Neural progenitor cell (in vitro differentiated cells): ENCODE measurements around the gene CHPF. TPM values are rescaled to one million over a fixed set of nuclear protein-coding genes. Genes with fewer than 3 reads are reported as not detected.

Experiments used
- DNase-seq: peaks from one replicate; pipeline ENCODE4 v3.0.0-alpha.2; 2016; ENCODE audit warnings: low spot score
- H2AFZ ChIP-seq: fragments of 200-600 bp; sonication (generic); replicated peaks from 2 replicates; pipeline ENCODE4 v1.6.1; 2016; ENCODE audit warnings: antibody characterized with exemption
- H3F3A ChIP-seq: fragments of 200-600 bp; sonication (generic); 2 replicates; pipeline ENCODE4 v1.6.1; 2016; ENCODE audit warnings: antibody characterized with exemption, low read depth
- H3K27ac ChIP-seq: fragments of 200-600 bp; sonication (generic); 2 replicates; pipeline ENCODE4 v1.5.1; 2016; ENCODE audit warnings: mild to moderate bottlenecking
- H3K27me3 ChIP-seq: fragments of 200-600 bp; sonication (generic); 2 replicates; pipeline ENCODE4 v1.6.1; 2016; ENCODE audit warnings: mild to moderate bottlenecking, moderate library complexity
- H3K36me3 ChIP-seq: fragments of 200-600 bp; sonication (generic); 2 replicates; pipeline ENCODE4 v1.5.1; 2016
- H3K4me1 ChIP-seq: fragments of 200-600 bp; sonication (generic); 2 replicates; pipeline ENCODE4 v1.6.1; 2016; ENCODE audit warnings: mixed run types
- H3K4me2 ChIP-seq: fragments of 200-600 bp; sonication (generic); 2 replicates; pipeline ENCODE4 v1.6.1; 2016
- H3K4me3 ChIP-seq: fragments of 200-600 bp; sonication (generic); 2 replicates; pipeline ENCODE4 v1.5.1; 2016
- H3K79me2 ChIP-seq: fragments of 200-600 bp; sonication (generic); 2 replicates; pipeline ENCODE4 v1.6.1; 2016; ENCODE audit warnings: low read depth
- H3K9ac ChIP-seq: fragments of 200-600 bp; sonication (generic); 2 replicates; pipeline ENCODE4 v1.6.1; 2016
- H3K9me3 ChIP-seq: fragments of 200-600 bp; sonication (generic); 2 replicates; pipeline ENCODE4 v1.5.1; 2016; ENCODE audit warnings: low read depth
- H4K20me1 ChIP-seq: fragments of 200-600 bp; sonication (generic); 2 replicates; pipeline ENCODE4 v1.6.1; 2016; ENCODE audit warnings: low read depth
- H3K27ac Mint-ChIP-seq: 3 replicates; pipeline ENCODE4 v1.8.0; 2021; ENCODE audit warnings: mixed read lengths
- H3K27me3 Mint-ChIP-seq: 2 replicates; pipeline ENCODE4 v1.8.0; 2022; ENCODE audit warnings: low read depth, mild to moderate bottlenecking, inconsistent platforms, moderate library complexity, mixed read lengths; ENCODE audit not compliant: insufficient read depth
- H3K36me3 Mint-ChIP-seq: 3 replicates; pipeline ENCODE4 v1.8.0; 2021; ENCODE audit warnings: mixed read lengths
- H3K4me1 Mint-ChIP-seq: 3 replicates; pipeline ENCODE4 v1.8.0; 2021; ENCODE audit warnings: mixed read lengths
- H3K4me3 Mint-ChIP-seq: 3 replicates; pipeline ENCODE4 v1.8.0; 2021; ENCODE audit warnings: mild to moderate bottlenecking, moderate library complexity, mixed read lengths
- H3K9me3 Mint-ChIP-seq: 3 replicates; pipeline ENCODE4 v1.8.0; 2020; ENCODE audit warnings: mixed read lengths
- EZH2 ChIP-seq: fragments of 200-600 bp; sonication (generic); IDR thresholded peaks from 2 replicates; pipeline ENCODE4 v1.6.1; 2017; ENCODE audit warnings: antibody characterized with exemption, mild to moderate bottlenecking, moderate library complexity
- EZH2phosphoT487 ChIP-seq: fragments of 200-600 bp; sonication (generic); IDR thresholded peaks from 2 replicates; pipeline ENCODE4 v1.6.1; 2017; ENCODE audit warnings: antibody characterized with exemption
- total RNA-seq: library from RNA; depleted of rRNA; stranded (reverse); fragments of >200 nt; gene quantifications from 2 replicates; pipeline ENCODE4 v1.2.3, GENCODE V29; 2015; ENCODE audit warnings: low replicate concordance
- TF ChIP-seq, protein P1 (sequence below): fragments of 200-600 bp; sonication (generic); IDR thresholded peaks from 2 replicates; pipeline ENCODE4 v1.5.1; 2017; ENCODE audit warnings: antibody characterized with exemption, mild to moderate bottlenecking

Gene CHPF
- total RNA-seq, 1 donor from 2014 or later, result 6.7 TPM

DNA sequence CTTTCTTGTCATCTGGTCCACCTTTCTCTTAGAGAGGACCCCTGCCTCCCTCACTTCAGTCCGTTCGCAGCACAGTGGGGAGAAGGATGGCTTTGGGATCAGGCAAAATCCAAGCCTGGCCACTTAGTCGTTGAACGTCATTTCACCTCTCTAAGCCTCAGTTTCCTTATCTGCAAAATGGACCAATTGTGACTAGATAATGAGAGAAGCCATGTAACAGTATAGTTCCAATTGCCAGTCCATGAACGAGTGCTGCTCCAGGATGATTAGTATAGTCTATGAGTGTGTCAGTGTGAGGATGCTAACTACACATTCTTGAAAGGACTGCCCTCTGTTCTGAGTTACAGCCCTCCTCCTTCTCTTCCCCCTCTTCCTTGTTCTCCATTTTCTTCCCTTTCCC is 29.6 kb upstream of the CHPF start:
- peaks cover 9% of the 10 kb centered on the region for H3K36me3 Mint-ChIP-seq
- Histone ChIP-seq H3K27ac (no peak overlapping the region), H3K27me3 (peaks cover 17% of the 10 kb centered on the region), H3K9ac (no peak overlapping the region), H3K4me3 (no peak overlapping the region), H2AFZ (no peak overlapping the region), H4K20me1 (peaks cover 19% of the 10 kb centered on the region), H3F3A (peaks cover 34% of the 10 kb centered on the region), H3K4me2 (no peak overlapping the region), H3K79me2 (peaks cover 10% of the 10 kb centered on the region), H3K9me3 (no peaks in the 10 kb centered on the region), H3K36me3 (no peaks in the 10 kb centered on the region), H3K4me1 (peaks cover 34% of the 10 kb centered on the region)
- H3K4me3 Mint-ChIP-seq, result peak overlapping the region; percentile 54
- no peak overlapping the region for H3K27ac Mint-ChIP-seq
- DNase-seq, result no peak
- H3K27me3 Mint-ChIP-seq, result peaks cover 11% of the 10 kb centered on the region
- H3K4me1 Mint-ChIP-seq, result peaks cover 57% of the 10 kb centered on the region
- TF ChIP-seq EZH2, result no peak
- no peak for TF ChIP-seq EZH2phosphoT487
- TF ChIP-seq, protein P1, sequence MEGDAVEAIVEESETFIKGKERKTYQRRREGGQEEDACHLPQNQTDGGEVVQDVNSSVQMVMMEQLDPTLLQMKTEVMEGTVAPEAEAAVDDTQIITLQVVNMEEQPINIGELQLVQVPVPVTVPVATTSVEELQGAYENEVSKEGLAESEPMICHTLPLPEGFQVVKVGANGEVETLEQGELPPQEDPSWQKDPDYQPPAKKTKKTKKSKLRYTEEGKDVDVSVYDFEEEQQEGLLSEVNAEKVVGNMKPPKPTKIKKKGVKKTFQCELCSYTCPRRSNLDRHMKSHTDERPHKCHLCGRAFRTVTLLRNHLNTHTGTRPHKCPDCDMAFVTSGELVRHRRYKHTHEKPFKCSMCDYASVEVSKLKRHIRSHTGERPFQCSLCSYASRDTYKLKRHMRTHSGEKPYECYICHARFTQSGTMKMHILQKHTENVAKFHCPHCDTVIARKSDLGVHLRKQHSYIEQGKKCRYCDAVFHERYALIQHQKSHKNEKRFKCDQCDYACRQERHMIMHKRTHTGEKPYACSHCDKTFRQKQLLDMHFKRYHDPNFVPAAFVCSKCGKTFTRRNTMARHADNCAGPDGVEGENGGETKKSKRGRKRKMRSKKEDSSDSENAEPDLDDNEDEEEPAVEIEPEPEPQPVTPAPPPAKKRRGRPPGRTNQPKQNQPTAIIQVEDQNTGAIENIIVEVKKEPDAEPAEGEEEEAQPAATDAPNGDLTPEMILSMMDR, result no peak
- no peaks in the 10 kb centered on the region for H3K9me3 Mint-ChIP-seq

DNA sequence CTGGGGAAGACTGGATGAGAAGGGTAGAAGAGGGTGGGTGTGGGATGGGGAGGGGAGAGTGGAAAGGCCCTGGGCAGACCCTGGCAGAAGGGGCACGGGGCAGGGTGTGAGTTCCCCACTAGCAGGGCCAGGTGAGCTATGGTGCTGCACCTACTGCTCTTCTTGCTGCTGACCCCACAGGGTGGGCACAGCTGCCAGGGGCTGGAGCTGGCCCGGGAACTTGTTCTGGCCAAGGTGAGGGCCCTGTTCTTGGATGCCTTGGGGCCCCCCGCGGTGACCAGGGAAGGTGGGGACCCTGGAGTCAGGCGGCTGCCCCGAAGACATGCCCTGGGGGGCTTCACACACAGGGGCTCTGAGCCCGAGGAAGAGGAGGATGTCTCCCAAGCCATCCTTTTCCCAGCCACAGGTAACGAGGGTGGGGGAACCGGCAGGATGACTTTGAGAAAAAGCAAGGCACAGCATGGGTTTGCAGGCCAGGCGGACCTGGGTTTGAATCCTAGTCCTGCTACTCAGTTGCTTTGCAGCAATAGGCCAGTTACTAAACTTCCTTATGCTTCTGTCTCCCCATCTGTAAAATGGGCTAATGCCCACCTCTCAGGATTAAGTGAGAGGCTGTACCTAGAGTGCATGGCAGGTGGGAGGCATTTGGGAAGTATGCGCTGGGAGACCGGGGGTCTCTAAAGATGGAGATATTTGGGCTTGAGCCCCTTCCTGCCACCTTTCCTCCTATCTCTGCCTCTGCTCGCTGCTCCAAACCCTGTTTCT is 28.8 kb upstream of the CHPF start, which contains the start of gene INHA:
INHA (plus strand) TSS at position 74 of the 765 bp plus-strand sequence; CDS start at position 139, 65 bp downstream.
- Mint-ChIP-seq H3K27me3 (peaks cover 11% of the 10 kb centered on the region), H3K4me1 (peaks cover 52% of the 10 kb centered on the region), H3K4me3 (peak within 1 kb of the TSS; percentile 76), H3K9me3 (no peaks in the 10 kb centered on the region), H3K27ac (peak within 1 kb of the TSS; percentile 70), H3K36me3 (peaks cover 11% of the 10 kb centered on the region)
- Histone ChIP-seq H2AFZ (peak within 1 kb of the TSS; percentile 55), H4K20me1 (peaks cover 19% of the 10 kb centered on the region), H3K4me1 (peaks cover 27% of the 10 kb centered on the region), H3K79me2 (peaks cover 10% of the 10 kb centered on the region), H3K4me3 (peak within 1 kb of the TSS; percentile 69), H3K27ac (no peak within 1 kb of the TSS), H3K4me2 (peak within 1 kb of the TSS; percentile 93), H3K36me3 (no peaks in the 10 kb centered on the region), H3K9ac (no peak within 1 kb of the TSS), H3F3A (peaks cover 26% of the 10 kb centered on the region), H3K9me3 (no peaks in the 10 kb centered on the region), H3K27me3 (peaks cover 17% of the 10 kb centered on the region)
- TF ChIP-seq EZH2 (no peak), EZH2phosphoT487 (no peak)
- TF ChIP-seq, protein P1, result no peak
- no peak for DNase-seq

DNA sequence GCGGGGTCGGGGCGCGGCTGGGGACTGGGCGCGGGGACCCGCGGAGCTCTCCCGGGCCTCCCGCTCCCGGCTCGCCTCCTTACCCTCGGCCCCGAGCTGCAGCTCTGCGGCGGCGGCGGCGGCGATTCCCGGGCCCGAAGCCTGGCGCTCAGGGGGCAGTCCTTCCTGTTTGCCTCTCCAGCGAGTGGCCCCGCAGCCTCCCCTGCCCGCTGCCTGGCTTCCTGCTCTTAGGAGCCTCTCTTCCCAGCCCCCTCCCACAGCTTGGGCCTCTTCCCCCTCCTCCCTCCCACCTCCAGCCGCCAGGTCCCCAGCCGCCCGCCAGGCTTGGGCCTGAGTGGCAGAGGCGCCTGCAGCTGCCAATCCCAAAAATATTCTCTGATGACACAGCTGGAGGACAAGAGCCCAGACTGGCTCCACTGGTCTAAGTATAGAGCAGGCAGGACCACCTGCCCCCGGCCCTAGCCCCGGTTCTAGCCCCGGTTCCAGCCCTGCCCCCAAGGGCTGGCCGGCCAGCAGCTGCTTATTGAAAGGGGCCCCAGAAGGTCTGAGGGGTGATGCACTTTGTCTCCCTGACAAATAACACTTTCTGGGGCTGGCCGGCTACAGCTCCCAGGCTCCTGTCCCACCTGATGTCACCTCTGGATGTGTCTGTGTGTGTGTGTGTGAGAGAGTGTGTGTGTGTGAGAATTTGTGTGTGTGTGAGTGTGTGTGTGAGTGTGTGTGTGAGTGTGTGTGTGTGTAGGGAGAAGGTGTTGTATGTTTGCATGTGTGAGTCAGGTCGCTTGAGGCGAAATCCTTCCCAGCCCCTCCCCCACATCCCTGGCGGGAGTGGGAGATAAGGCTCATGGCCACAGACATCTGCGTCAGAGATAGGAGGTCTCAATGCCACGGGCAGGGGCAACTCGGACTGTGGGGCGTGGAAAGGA is 28.0 kb upstream of the CHPF start, which contains the start of gene OBSL1:
OBSL1 (minus strand) TSS at position 229 of the 926 bp plus-strand sequence. CDS start 307 bp downstream, outside the sequence.
- no peak within 1 kb of the TSS for H3K9ac ChIP-seq
- peaks cover 10% of the 10 kb centered on the region for H3K79me2 ChIP-seq
- peaks cover 43% of the 10 kb centered on the region for H3K4me1 Mint-ChIP-seq
- peak; percentile 91 for DNase-seq
- TF ChIP-seq EZH2phosphoT487 (no peak), EZH2 (peak; percentile 32)
- TF ChIP-seq, protein P1, result no peak
- H3K27me3 Mint-ChIP-seq, result peaks cover 9% of the 10 kb centered on the region
- peaks cover 19% of the 10 kb centered on the region for H3K4me1 ChIP-seq
- H2AFZ ChIP-seq, result peak within 1 kb of the TSS; percentile 55
- no peaks in the 10 kb centered on the region for H3K36me3 ChIP-seq
- peaks cover 17% of the 10 kb centered on the region for H3K27me3 ChIP-seq
- peaks cover 16% of the 10 kb centered on the region for H3K36me3 Mint-ChIP-seq
- H3K9me3 Mint-ChIP-seq, result no peaks in the 10 kb centered on the region
- no peak within 1 kb of the TSS for H3K27ac ChIP-seq
- peak within 1 kb of the TSS; percentile 93 for H3K4me2 ChIP-seq
- peaks cover 18% of the 10 kb centered on the region for H3F3A ChIP-seq
- peak within 1 kb of the TSS; percentile 76 for H3K4me3 Mint-ChIP-seq
- H3K9me3 ChIP-seq, result no peaks in the 10 kb centered on the region
- H4K20me1 ChIP-seq, result peaks cover 19% of the 10 kb centered on the region
- H3K27ac Mint-ChIP-seq, result peak within 1 kb of the TSS; percentile 70
- peak within 1 kb of the TSS; percentile 69 for H3K4me3 ChIP-seq
